Panc1 (cell line): Measurements from ENCODE around the gene RBM6. TPM values are rescaled to one million over a fixed set of nuclear protein-coding genes. Genes with fewer than 3 reads are reported as not detected.

Source experiments
- ATAC-seq: fragments of 200-7000 bp; cut with Tn5 transposase; 2 replicates; pipeline ENCODE4 v1.9.1; 2020; ENCODE audit warnings: mild to moderate bottlenecking, moderate library complexity
- Bru-seq: library from RNA; stranded (reverse); fragments of 400-500 nt; gene quantifications from one replicate; lab custom pipeline; 2021; lab: Mats Ljungman, UMichigan
- BruChase-seq, 2 experiments: library from RNA; stranded (reverse); fragments of 400-500 nt; gene quantifications; one replicate each; lab custom pipeline; 2021; lab: Mats Ljungman, UMichigan
- BruUV-seq: library from RNA; stranded (reverse); fragments of 400-500 nt; replicated peaks from 2 replicates; lab custom pipeline; 2021; lab: Mats Ljungman, UMichigan
- CTCF ChIA-PET: fragments of 300-600 bp; sonication (Branson Sonifier 250); formaldehyde crosslinking; loops from one replicate; lab custom pipeline; 2022; ENCODE audit warnings: antibody characterized with exemption; lab: Charles Lee
- POLR2A ChIA-PET: fragments of 300-600 bp; sonication (Branson Sonifier 250); formaldehyde crosslinking; loops from one replicate; lab custom pipeline; 2022; ENCODE audit warnings: antibody characterized with exemption; lab: Charles Lee
- DNase-seq: peaks from one replicate; pipeline ENCODE4 v3.0.0-alpha.2; 2010; ENCODE audit warnings: low read depth, low spot score
- H3K27ac ChIP-seq: 2 replicates; pipeline ENCODE4 v1.5.1; 2011; ENCODE audit warnings: mild to moderate bottlenecking, low read length, inconsistent platforms
- H3K27me3 ChIP-seq: fragments of 200-500 bp; sonication (Bioruptor generic); 2 replicates; pipeline ENCODE4 v1.6.0; 2014; ENCODE audit warnings: low read length, inconsistent platforms; ENCODE audit not compliant: control insufficient read depth, insufficient read depth
- H3K36me3 ChIP-seq: fragments of 200-500 bp; sonication (Bioruptor generic); 2 replicates; pipeline ENCODE4 v1.5.1; 2014; ENCODE audit warnings: inconsistent platforms, mild to moderate bottlenecking, low read length, moderate library complexity; ENCODE audit not compliant: control insufficient read depth, insufficient read depth
- H3K4me1 ChIP-seq: 2 replicates; pipeline ENCODE4 v1.5.1; 2011; ENCODE audit warnings: inconsistent platforms, mild to moderate bottlenecking, low read length, moderate library complexity; ENCODE audit not compliant: control insufficient read depth, insufficient read depth
- H3K4me3 ChIP-seq, 2 experiments: 2 replicates each; pipeline ENCODE4 v1.5.1; 2011 to 2012; ENCODE audit warnings: low read depth in 2 of 2, low read length in 2 of 2, mild to moderate bottlenecking in 2 of 2, inconsistent platforms in 1 of 2, moderate library complexity in 1 of 2
- H3K9me3 ChIP-seq: fragments of 200-500 bp; sonication (Bioruptor generic); 2 replicates; pipeline ENCODE4 v1.5.1; 2014; ENCODE audit warnings: low read depth, mild to moderate bottlenecking, inconsistent platforms, low read length, moderate library complexity; ENCODE audit not compliant: control insufficient read depth, insufficient read depth
- CTCF ChIP-seq: fragments of 450-650 bp; IDR thresholded peaks from 2 replicates; pipeline ENCODE4 v1.5.1; 2017; ENCODE audit warnings: mild to moderate bottlenecking
- POLR2AphosphoS5 ChIP-seq: IDR thresholded peaks from 2 replicates; pipeline ENCODE4 v1.6.1; 2012; ENCODE audit warnings: mild to moderate bottlenecking, low read depth, low read length, moderate library complexity
- REST ChIP-seq, 2 experiments: IDR thresholded peaks; 2 replicates each; pipeline ENCODE4 v1.6.1; 2011 to 2012; ENCODE audit warnings: low read depth in 2 of 2, control low read depth in 1 of 2, low read length in 1 of 2, mild to moderate bottlenecking in 1 of 2, moderate library complexity in 1 of 2; ENCODE audit not compliant: insufficient read depth in 1 of 2
- SIN3A ChIP-seq: IDR thresholded peaks from 2 replicates; pipeline ENCODE4 v1.6.1; 2012; ENCODE audit warnings: low read depth, mild to moderate bottlenecking, low read length, moderate library complexity, borderline replicate concordance; ENCODE audit not compliant: insufficient read depth
- TCF7L2 ChIP-seq: IDR thresholded peaks from 2 replicates; pipeline ENCODE4 v1.6.1; 2011; ENCODE audit warnings: mild to moderate bottlenecking, low read depth, low read length, inconsistent platforms
- in situ Hi-C: cut with HindIII; loops from 2 replicates; pipeline ENCODE4 v1.10.0; 2016; ENCODE audit warnings: low sequenced_read_pairs, low pct_unique_long_range_greater_than_20kb
- intact Hi-C: fragments of 100-400 bp; cut with micrococcal nuclease; formaldehyde crosslinking; loops from one replicate; pipeline ENCODE4 v1.10.0; 2022; ENCODE audit not compliant: unreplicated experiment
- long read RNA-seq: library from polyadenylated mRNA; unstranded; transcript quantifications from one replicate; pipeline ENCODE4 v2.0.0, GENCODE V29; 2021; ENCODE audit not compliant: unreplicated experiment
- polyA plus RNA-seq: library from polyadenylated mRNA; unstranded; fragments of >200 nt; gene quantifications from one replicate; pipeline ENCODE4 v1.2.1, GENCODE V29; 2012; ENCODE audit warnings: missing spikeins; ENCODE audit not compliant: insufficient read length
- total RNA-seq: library from RNA; stranded (reverse); gene quantifications from one replicate; pipeline ENCODE4 v1.2.1, GENCODE V29; 2021; ENCODE audit not compliant: unreplicated experiment

Gene RBM6
- 43.6 TPM for total RNA-seq
- polyA plus RNA-seq = 22.6 TPM
- Bru-seq, nascent RNA = percentile 80 among the genes with signal in this experiment
- BruChase-seq, experiment 1, labeled RNA remaining after a 2-hour chase = percentile 85 among the genes with signal in this experiment
- BruChase-seq, experiment 2, labeled RNA remaining after a 6-hour chase = percentile 85 among the genes with signal in this experiment
- long read RNA-seq, transcript RBM6-201 (21 exons, 3,750 nt) = minor isoform, 10 of 47 reads
- long read RNA-seq, transcript RBM6-210 (17 exons, 2,260 nt) = major isoform, 13 of 47 reads
- long read RNA-seq, partial matches to known transcripts = 9 of 47 reads
- long read RNA-seq, other reads (novel, unspliced or antisense) = 13 of 47 reads

- intact Hi-C loops = no loop called here
- no TSS peak for BruUV-seq
Measured at GRCh38 chr3:49939858-49940666, at the start of gene RBM6. Gene RBM6, plus strand, starts transcription at chr3:49940150. Its CDS starts 22,492 bp downstream, at chr3:49962642.

More at GRCh38 chr3:49939858-49940666, at the start of gene RBM6:
- Histone ChIP-seq H3K27me3 (no peaks in the 10 kb centered on the region), H3K9me3 (no peaks in the 10 kb centered on the region), H3K36me3 (no peaks in the 10 kb centered on the region; the same call in 1 of the 2 replicates), H3K27ac (peak within 1 kb of the TSS; percentile 81), H3K4me1 (no peaks in the 10 kb centered on the region; the same call in 1 of the 2 replicates), H3K4me3 (peak within 1 kb of the TSS; percentile 72 to 94)
- ATAC-seq = peak; percentile 99
- POLR2A ChIA-PET = interaction anchor here (0.7 kb wide), 1 partner anchor 17 kb away, joined by 6 read pairs; no protein-coding TSS in a partner anchor
- DNase-seq = peak; percentile 84
- CTCF ChIA-PET = no interaction called here
- in situ Hi-C loops = no loop called here
- TF ChIP-seq REST (IDR thresholded peaks at IDR 0.05; ENCODE audit: insufficient read depth in 1 of 2, low read depth in 2 of 2, low read length in 1 of 2) (no peak), TCF7L2 (peak; percentile 99), CTCF (no peak), SIN3A (peak; percentile 78; the same call in 1 of the 2 replicates), POLR2AphosphoS5 (peak; percentile 81)
